Fibroblast of skin of right quadriceps (primary cell): ENCODE data around the gene ZNF462.
A peak's percentile ranks its signal among the peaks of the same experiment; 100 is the strongest.
"Not testable (repeated sequence)": the region's sequence is repeated elsewhere in the genome, so short reads cannot be mapped to it uniquely, and the experiment has no call there.

Experiments
- DNase-seq: peaks from one replicate; pipeline ENCODE4 v3.0.0-alpha.2; 2013

ZNF462 gene

GRCh38 chr9:106887066-106887465, 24.1 kb downstream of the ZNF462 start:
- DNase-seq = no peak

GRCh38 chr9:106889061-106889590, 26.2 kb downstream of the ZNF462 start:
- no peak for DNase-seq

- DNase-seq = no peak
Observed at GRCh38 chr9:106890608-106891007, 27.6 kb downstream of the ZNF462 start.

- DNase-seq = no peak
Observed at GRCh38 chr9:106891286-106891685, 28.3 kb downstream of the ZNF462 start.

GRCh38 chr9:106892632-106893031, 29.7 kb downstream of the ZNF462 start:
- DNase-seq = peak; percentile 99

GRCh38 chr9:106893088-106893487, 30.1 kb downstream of the ZNF462 start:
- peak; percentile 69 for DNase-seq

- no peak for DNase-seq
Observed at GRCh38 chr9:106896695-106897094, 33.7 kb downstream of the ZNF462 start.

GRCh38 chr9:106897236-106897635, 34.3 kb downstream of the ZNF462 start:
- peak; percentile 69 for DNase-seq

GRCh38 chr9:106897751-106898150, 34.8 kb downstream of the ZNF462 start:
- no peak for DNase-seq

GRCh38 chr9:106900523-106900922, 37.6 kb downstream of the ZNF462 start:
- not testable (repeated sequence) for DNase-seq

GRCh38 chr9:106906129-106906528, 43.2 kb downstream of the ZNF462 start:
- no peak for DNase-seq

- no peak for DNase-seq
Observed at GRCh38 chr9:106911951-106912350, 49.0 kb downstream of the ZNF462 start.

- no peak for DNase-seq
Observed at GRCh38 chr9:106913276-106913675, 50.3 kb downstream of the ZNF462 start.

GRCh38 chr9:106915851-106916250, 52.9 kb downstream of the ZNF462 start:
- no peak for DNase-seq

- DNase-seq = peak; percentile 88
Observed at GRCh38 chr9:106916466-106917235, 53.7 kb downstream of the ZNF462 start.

- DNase-seq = no peak
Observed at GRCh38 chr9:106918825-106919509, 56.0 kb downstream of the ZNF462 start.

GRCh38 chr9:106920091-106920490, 57.1 kb downstream of the ZNF462 start:
- DNase-seq = no peak

- peak; percentile 17 for DNase-seq
Observed at GRCh38 chr9:106920701-106921283, 57.8 kb downstream of the ZNF462 start.

- DNase-seq = peak; percentile 60
Observed at GRCh38 chr9:106921341-106921899, 58.5 kb downstream of the ZNF462 start.

GRCh38 chr9:106922026-106922425, 59.1 kb downstream of the ZNF462 start:
- DNase-seq = peak; percentile 25

GRCh38 chr9:106925392-106925791, 62.4 kb downstream of the ZNF462 start:
- no peak for DNase-seq

- no peak for DNase-seq
Observed at GRCh38 chr9:106927916-106928315, 65.0 kb downstream of the ZNF462 start.

GRCh38 chr9:106928350-106928749, 65.4 kb downstream of the ZNF462 start:
- DNase-seq = no peak
